Activated naive CD8-positive, alpha-beta T cell treated with anti-CD3 and anti-CD28 coated beads, Interleukin-2, amount 10 ng/mL, durations not matched to agents 7 days and 5 days (primary cell): Measurements from ENCODE around the gene GGA1. TPM values are rescaled to one million over a fixed set of nuclear protein-coding genes. Genes with fewer than 3 reads are reported as not detected.

Experiments used
- ATAC-seq: fragments of 150-1000 bp; cut with Tn5 transposase; one replicate; pipeline ENCODE4 v1.10.0; 2021; ENCODE audit warnings: low read depth, moderate library complexity
- POLR2A ChIA-PET: fragments of 350-600 bp; sonication (Branson Sonifier 250); formaldehyde crosslinking; loops from one replicate; lab custom pipeline; 2021; ENCODE audit warnings: antibody characterized with exemption; lab: Charles Lee
- DNase-seq: peaks from one replicate; pipeline ENCODE4 v3.0.0; 2021
- H3K27ac Mint-ChIP-seq: one replicate; pipeline ENCODE4 v1.8.0; 2022; ENCODE audit warnings: mild to moderate bottlenecking, mixed read lengths
- H3K27me3 Mint-ChIP-seq: one replicate; pipeline ENCODE4 v1.8.0; 2022; ENCODE audit warnings: mild to moderate bottlenecking, moderate library complexity, mixed read lengths
- H3K36me3 Mint-ChIP-seq: one replicate; pipeline ENCODE4 v1.8.0; 2021; ENCODE audit warnings: mild to moderate bottlenecking, mixed read lengths
- H3K4me1 Mint-ChIP-seq: one replicate; pipeline ENCODE4 v1.8.0; 2021; ENCODE audit warnings: mixed read lengths
- H3K4me3 Mint-ChIP-seq: one replicate; pipeline ENCODE4 v1.8.0; 2022; ENCODE audit warnings: mild to moderate bottlenecking, moderate library complexity, mixed read lengths
- H3K9me3 Mint-ChIP-seq: one replicate; pipeline ENCODE4 v1.8.0; 2021; ENCODE audit warnings: mixed read lengths
- total RNA-seq, 2 experiments: library from RNA; stranded (reverse); gene quantifications; one replicate each; pipeline ENCODE4 v1.2.3, GENCODE V29; 2021

GGA1 gene
- total RNA-seq, 2 experiments from 2014 or later, result 75.3 to 79.5 TPM

DNA sequence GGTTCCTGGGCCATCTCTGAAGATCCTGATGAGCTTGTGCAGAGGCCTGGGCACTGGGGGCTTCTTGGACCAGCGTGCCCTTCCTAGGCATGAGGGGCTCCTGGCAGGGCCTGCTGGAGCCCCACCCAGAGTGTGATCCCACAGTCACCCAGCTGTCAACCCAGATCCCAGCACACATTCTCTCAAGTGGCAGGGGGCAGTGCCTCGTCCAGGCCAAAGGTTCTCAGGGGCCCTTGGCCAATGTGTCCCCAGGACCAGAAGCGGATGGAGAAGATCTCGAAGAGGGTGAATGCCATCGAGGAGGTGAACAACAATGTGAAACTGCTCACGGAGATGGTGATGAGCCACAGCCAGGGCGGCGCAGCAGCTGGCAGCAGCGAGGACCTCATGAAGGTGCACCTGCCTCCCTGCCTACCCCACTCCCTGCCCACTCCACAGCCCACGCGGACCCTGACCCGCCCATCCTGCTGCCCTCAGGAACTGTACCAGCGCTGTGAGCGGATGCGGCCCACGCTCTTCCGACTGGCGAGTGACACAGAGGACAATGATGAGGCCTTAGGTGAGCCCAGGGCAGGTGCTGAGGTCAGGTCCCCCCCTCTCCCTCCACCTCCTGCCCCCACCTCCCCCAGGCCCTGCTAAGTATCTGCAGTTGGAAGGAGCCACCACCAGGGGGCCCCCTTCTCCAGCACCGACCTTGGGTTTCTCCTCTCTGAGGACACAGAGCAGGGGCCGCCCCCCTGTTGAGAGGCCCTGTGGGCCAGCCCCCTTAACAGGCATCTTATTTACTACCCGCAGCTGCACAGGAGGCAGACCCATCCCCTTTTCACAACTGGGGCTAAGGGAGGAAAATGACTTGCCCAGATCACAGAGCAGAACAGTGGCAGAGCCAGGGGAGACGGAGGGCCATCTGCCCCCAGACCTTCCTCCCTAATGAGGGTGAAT lies 14.7 kb downstream of the GGA1 start:
- H3K27me3 Mint-ChIP-seq, result no peaks in the 10 kb centered on the region
- ATAC-seq (peak; percentile 59), DNase-seq (peak; percentile 82)
- H3K4me1 Mint-ChIP-seq, result peaks cover 26% of the 10 kb centered on the region
- peaks cover 11% of the 10 kb centered on the region for H3K36me3 Mint-ChIP-seq
- peak overlapping the region; percentile 94 for H3K27ac Mint-ChIP-seq
- POLR2A ChIA-PET, result interaction anchor here (1.0 to 1.9 kb wide), 3 partner anchors 15 to 58 kb away, joined by 3 to 10 read pairs (median 3); no protein-coding TSS in a partner anchor
- H3K9me3 Mint-ChIP-seq, result no peaks in the 10 kb centered on the region
- H3K4me3 Mint-ChIP-seq, result no peak overlapping the region

DNA sequence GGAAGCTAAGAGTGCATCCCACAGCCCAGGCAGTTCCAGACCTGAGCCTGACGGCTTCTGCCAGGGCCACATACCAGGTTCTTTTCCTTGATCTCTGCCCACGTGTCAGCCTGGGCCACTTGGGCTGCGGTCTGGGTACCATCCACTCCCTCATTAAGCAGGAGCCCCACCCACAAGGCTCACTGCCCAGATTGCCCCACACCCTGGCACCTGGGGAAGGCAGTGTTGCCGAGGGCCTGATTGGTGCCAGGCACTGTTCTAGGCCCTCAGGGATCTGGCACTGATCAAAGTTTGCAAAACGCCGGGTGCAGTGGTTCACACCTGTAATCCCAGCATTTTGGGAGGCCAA lies 15.4 kb downstream of the GGA1 start:
- DNase-seq (no peak), ATAC-seq (no peak)
- no peak overlapping the region for H3K4me3 Mint-ChIP-seq
- POLR2A ChIA-PET, result interaction anchor here (1.2 to 1.9 kb wide), 2 partner anchors 14 to 19 kb away, joined by 3 to 10 read pairs; no protein-coding TSS in a partner anchor
- H3K27ac Mint-ChIP-seq, result peak overlapping the region; percentile 94
- no peaks in the 10 kb centered on the region for H3K9me3 Mint-ChIP-seq
- peaks cover 30% of the 10 kb centered on the region for H3K4me1 Mint-ChIP-seq
- peaks cover 6% of the 10 kb centered on the region for H3K36me3 Mint-ChIP-seq
- no peaks in the 10 kb centered on the region for H3K27me3 Mint-ChIP-seq

DNA sequence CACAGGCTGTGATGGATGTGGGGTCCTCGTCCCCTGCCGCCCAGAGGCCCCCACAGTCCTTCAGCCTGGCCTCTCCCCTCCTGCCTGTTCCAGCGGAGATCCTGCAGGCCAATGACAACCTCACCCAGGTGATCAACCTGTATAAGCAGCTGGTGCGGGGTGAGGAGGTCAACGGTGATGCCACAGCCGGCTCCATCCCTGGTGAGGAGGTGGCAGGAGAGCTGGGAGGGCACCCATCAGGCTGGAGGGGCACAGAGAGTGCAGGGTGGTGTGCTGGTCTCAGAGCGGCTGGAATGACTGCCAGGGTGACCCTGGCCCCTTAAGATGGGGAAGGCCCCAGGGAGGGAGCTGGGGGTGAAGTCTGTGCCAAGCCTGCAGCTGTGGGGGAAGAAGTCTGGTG lies 16.2 kb downstream of the GGA1 start:
- peaks cover 35% of the 10 kb centered on the region for H3K4me1 Mint-ChIP-seq
- no peak overlapping the region for H3K4me3 Mint-ChIP-seq
- H3K27me3 Mint-ChIP-seq, result no peaks in the 10 kb centered on the region
- POLR2A ChIA-PET, result interaction anchor here (1.2 to 4.6 kb wide), 7 partner anchors 9 to 56 kb away, joined by 3 to 31 read pairs (median 7); partner anchors contain the start of genes GGA1 and SH3BP1
- DNase-seq, result no peak
- no peaks in the 10 kb centered on the region for H3K9me3 Mint-ChIP-seq
- peaks cover 6% of the 10 kb centered on the region for H3K36me3 Mint-ChIP-seq
- no peak for ATAC-seq
- peak overlapping the region; percentile 73 for H3K27ac Mint-ChIP-seq

DNA sequence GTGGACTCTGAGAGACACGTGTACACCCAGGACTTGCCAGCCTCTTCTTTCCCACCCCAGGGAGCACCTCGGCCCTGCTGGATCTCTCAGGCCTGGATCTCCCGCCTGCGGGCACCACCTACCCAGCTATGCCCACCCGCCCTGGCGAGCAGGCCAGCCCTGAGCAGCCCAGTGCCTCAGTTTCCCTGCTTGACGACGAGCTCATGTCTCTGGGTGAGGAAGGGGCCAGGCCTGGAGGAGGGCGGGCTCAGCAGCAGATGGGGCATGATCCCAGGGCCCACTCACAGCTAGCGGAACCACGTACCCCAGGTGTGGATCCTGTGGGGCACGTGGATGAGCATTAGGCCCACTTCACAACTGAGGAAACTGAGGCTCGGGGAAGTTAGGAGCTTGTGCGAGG lies 17.1 kb downstream of the GGA1 start:
- DNase-seq (no peak), ATAC-seq (no peak)
- Mint-ChIP-seq H3K27me3 (no peaks in the 10 kb centered on the region), H3K4me1 (peaks cover 35% of the 10 kb centered on the region), H3K27ac (peak overlapping the region; percentile 89), H3K36me3 (peaks cover 6% of the 10 kb centered on the region), H3K9me3 (no peaks in the 10 kb centered on the region), H3K4me3 (no peak overlapping the region)
- POLR2A ChIA-PET, result interaction anchor here (1.2 to 4.6 kb wide), 8 partner anchors 11 to 55 kb away, joined by 3 to 31 read pairs (median 8); partner anchors contain the start of genes GGA1, LGALS1 and SH3BP1

DNA sequence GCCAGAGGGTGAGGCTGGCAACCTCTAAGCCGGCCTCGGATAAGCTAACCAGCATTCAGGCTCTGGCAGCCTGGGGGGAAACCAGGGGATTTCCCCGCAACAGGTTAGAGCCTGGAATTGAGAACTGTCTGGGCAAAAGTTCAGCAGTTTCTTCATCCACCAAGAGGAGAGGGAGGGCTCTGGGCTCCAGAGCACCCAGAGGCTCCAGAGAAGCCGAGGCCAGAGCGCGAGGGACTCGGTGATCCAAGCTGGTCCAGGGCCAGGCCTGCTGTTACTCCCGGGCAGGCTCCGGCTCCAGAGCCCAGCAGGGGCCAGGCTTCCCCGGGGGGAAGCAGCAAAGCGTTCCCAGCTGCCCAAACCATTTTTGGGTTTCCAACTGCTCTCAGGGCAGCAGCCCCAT lies 17.5 kb downstream of the GGA1 start:
- peak overlapping the region; percentile 89 for H3K27ac Mint-ChIP-seq
- POLR2A ChIA-PET, result interaction anchor here (1.3 to 4.6 kb wide), 7 partner anchors 10 to 55 kb away, joined by 3 to 31 read pairs (median 10); partner anchors contain the start of genes GGA1, LGALS1 and SH3BP1
- ATAC-seq, result no peak
- peaks cover 35% of the 10 kb centered on the region for H3K4me1 Mint-ChIP-seq
- H3K4me3 Mint-ChIP-seq, result peak overlapping the region; percentile 58
- no peaks in the 10 kb centered on the region for H3K9me3 Mint-ChIP-seq
- no peak for DNase-seq
- peaks cover 6% of the 10 kb centered on the region for H3K36me3 Mint-ChIP-seq
- no peaks in the 10 kb centered on the region for H3K27me3 Mint-ChIP-seq

DNA sequence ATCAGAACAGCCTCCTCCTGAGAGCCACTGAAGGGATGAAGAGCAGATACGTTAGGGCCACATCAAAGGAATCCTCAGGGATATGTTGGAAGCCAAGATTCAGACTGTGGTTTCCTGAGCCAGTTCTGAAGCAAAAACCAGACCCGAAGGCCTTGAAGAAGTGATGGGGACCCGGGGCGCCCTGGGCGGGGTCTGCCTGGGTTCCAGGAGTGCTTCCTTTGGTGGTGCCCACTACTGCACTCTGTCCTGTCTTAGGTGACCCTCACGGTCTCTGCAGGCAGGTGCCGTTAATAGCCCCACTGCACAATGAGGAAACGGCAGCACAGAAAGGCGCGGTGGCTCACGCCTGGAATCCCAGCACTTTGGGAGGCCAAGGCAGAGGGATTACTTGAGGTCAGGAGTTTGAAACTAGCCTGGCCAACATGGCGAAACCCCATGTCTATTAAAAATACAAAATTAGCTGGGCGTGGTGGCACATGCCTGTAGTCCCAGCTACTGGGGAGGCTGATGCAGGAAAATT lies 18.0 kb downstream of the GGA1 start:
- DNase-seq, result no peak
- H3K27me3 Mint-ChIP-seq, result no peaks in the 10 kb centered on the region
- peak overlapping the region; percentile 89 for H3K27ac Mint-ChIP-seq
- peak overlapping the region; percentile 58 for H3K4me3 Mint-ChIP-seq
- no peak for ATAC-seq
- H3K9me3 Mint-ChIP-seq, result no peaks in the 10 kb centered on the region
- peaks cover 38% of the 10 kb centered on the region for H3K4me1 Mint-ChIP-seq
- POLR2A ChIA-PET, result interaction anchor here (0.9 to 4.6 kb wide), 11 partner anchors 10 to 51 kb away, joined by 3 to 31 read pairs (median 10); partner anchors contain the start of genes GGA1, LGALS1, PDXP and SH3BP1
- peaks cover 6% of the 10 kb centered on the region for H3K36me3 Mint-ChIP-seq

DNA sequence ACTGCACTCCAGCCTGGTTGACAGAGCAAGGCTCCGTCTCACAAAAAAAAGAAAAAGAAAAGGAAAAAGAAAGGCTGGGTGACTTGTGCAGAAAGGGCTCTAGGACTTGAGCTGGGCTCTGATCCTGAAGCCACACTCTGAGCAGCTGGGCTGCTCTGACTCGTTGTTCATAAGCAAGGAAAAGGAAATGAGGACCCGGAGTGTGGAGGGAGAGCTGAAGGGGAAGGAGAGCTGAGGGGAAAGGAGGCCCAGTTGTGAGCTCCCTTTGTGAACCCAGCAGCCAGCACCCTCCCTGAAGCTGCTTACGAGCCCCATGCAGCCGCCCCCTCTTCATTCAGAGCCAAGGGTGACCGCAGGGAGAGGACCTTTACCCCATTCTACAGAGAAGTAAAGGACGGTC lies 18.5 kb downstream of the GGA1 start:
- no peak for DNase-seq

DNA sequence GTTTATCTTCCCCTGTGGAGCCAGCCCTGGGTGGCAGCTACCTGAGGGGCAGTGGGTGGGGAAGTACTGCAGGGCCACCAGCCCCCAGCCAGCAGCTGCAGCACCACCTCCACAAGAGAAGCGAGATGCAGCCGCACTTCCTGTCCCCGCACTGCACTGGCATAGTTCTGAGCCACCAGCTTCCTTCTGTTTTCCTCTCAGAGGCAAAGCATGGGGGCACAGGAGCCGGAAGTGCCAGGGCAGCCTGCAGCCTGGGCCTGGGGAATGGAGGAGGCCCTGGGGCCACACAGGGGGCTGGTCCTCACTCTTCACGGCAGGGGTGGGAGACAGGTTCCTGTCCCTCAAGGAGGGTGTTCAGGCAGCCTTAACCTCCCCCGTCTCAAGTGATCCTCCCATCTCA lies 18.9 kb downstream of the GGA1 start:
- peak; percentile 68 for DNase-seq
- Mint-ChIP-seq H3K36me3 (peaks cover 6% of the 10 kb centered on the region), H3K9me3 (no peaks in the 10 kb centered on the region), H3K4me3 (peak overlapping the region; percentile 58), H3K27me3 (no peaks in the 10 kb centered on the region), H3K4me1 (peaks cover 44% of the 10 kb centered on the region), H3K27ac (peak overlapping the region; percentile 89)
- peak; percentile 65 for ATAC-seq
- POLR2A ChIA-PET, result interaction anchor here (0.9 to 4.6 kb wide), 11 partner anchors 9 to 59 kb away, joined by 3 to 31 read pairs (median 10); partner anchors contain the start of genes GGA1, LGALS1, NOL12 and PDXP

More for the DNA sequence above, 18.5 kb downstream of the GGA1 start:
- Mint-ChIP-seq H3K4me3 (peak overlapping the region; percentile 58), H3K9me3 (no peaks in the 10 kb centered on the region), H3K36me3 (peaks cover 6% of the 10 kb centered on the region), H3K27ac (peak overlapping the region; percentile 89), H3K27me3 (no peaks in the 10 kb centered on the region), H3K4me1 (peaks cover 42% of the 10 kb centered on the region)
- POLR2A ChIA-PET, result interaction anchor here (0.9 to 4.6 kb wide), 11 partner anchors 9 to 60 kb away, joined by 3 to 31 read pairs (median 10); partner anchors contain the start of genes GGA1, LGALS1, NOL12 and PDXP
- ATAC-seq, result peak; percentile 15

DNA sequence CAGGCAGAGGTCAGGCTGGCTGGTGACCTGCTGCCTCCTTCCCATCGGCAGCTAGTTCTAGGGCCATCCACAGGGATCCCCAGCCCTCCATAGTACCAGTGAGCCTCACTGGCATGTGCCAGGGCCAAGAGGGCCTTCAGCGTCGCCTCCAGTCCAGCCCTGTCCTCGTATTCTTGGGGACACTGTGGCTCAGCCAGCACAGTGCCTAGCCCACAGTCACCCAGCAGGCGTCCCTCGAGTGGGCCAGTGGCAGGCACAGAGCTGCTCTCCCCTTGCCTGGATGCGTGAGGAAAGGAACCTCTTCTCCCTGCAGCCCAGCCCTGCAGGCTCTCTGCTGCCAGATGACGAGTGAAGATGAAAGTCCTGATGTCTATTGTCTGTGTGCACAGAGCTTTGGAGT lies 20.2 kb downstream of the GGA1 start:
- Mint-ChIP-seq H3K4me1 (peaks cover 52% of the 10 kb centered on the region), H3K36me3 (peaks cover 7% of the 10 kb centered on the region), H3K27ac (peak overlapping the region; percentile 89), H3K4me3 (no peak overlapping the region), H3K9me3 (no peaks in the 10 kb centered on the region), H3K27me3 (no peaks in the 10 kb centered on the region)
- no peak for DNase-seq
- ATAC-seq, result no peak
- POLR2A ChIA-PET, result interaction anchor here (1.1 to 4.6 kb wide), 3 partner anchors 10 to 29 kb away, joined by 4 to 31 read pairs (median 16); partner anchors contain the start of genes PDXP and SH3BP1

DNA sequence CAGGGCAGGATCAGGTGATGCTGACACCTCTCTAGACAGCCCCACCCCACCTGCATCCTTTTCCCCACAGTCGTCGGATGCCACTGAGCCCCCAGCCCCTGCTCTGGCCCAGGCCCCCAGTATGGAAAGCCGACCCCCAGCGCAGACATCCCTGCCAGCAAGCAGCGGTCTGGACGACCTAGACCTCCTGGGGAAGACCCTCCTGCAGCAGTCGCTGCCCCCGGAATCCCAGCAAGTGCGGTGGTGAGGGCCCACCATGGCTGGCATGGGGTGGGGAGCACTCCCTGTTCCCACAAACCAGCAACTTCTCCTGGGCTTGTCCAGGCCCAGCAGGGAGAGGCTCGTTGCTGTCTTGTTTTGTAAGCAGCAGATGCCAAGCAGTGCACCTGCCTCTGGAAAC lies 21.3 kb downstream of the GGA1 start:
- Mint-ChIP-seq H3K4me3 (no peak overlapping the region), H3K27ac (no peak overlapping the region), H3K36me3 (peaks cover 7% of the 10 kb centered on the region), H3K4me1 (peaks cover 60% of the 10 kb centered on the region), H3K9me3 (no peaks in the 10 kb centered on the region), H3K27me3 (no peaks in the 10 kb centered on the region)
- POLR2A ChIA-PET, result interaction anchor here (1.1 to 3.1 kb wide), 4 partner anchors 10 to 45 kb away, joined by 4 to 16 read pairs (median 6); partner anchors contain the start of genes LGALS1 and PDXP
- DNase-seq (no peak), ATAC-seq (no peak)

DNA sequence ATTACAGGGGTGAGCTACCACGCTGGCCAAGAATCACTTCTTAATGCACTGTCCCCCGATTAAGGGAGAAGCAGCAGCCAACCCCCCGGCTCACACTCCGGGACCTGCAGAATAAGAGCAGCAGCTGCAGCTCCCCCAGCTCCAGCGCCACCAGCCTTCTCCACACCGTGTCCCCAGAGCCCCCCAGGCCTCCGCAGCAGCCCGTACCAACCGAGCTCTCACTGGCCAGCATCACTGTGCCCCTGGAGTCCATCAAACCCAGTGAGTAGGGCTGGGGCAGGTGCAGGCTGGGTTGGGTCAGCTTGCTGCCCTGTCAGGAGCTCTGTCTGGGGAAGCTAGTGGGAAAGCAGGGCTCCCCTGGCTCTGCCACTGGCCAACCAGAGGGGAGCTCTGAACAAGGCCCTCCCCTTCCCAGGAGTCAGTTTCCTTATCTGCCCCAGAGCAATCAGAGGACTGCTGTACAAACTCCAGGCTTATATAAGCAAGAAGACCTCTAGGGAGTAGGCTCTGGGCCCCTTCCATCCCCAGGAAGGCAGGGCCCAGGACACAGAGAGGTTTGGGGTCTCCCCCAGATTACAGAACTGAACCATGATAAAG lies 22.3 kb downstream of the GGA1 start:
- H3K27ac Mint-ChIP-seq, result peak overlapping the region; percentile 99
- no peaks in the 10 kb centered on the region for H3K9me3 Mint-ChIP-seq
- H3K27me3 Mint-ChIP-seq, result no peaks in the 10 kb centered on the region
- no peak for DNase-seq
- ATAC-seq, result no peak
- no peak overlapping the region for H3K4me3 Mint-ChIP-seq
- H3K36me3 Mint-ChIP-seq, result peaks cover 5% of the 10 kb centered on the region
- POLR2A ChIA-PET, result interaction anchor here (0.9 to 3.4 kb wide), 6 partner anchors 9 to 50 kb away, joined by 3 to 51 read pairs (median 4); partner anchors contain the start of genes GGA1 and LGALS1
- peaks cover 59% of the 10 kb centered on the region for H3K4me1 Mint-ChIP-seq

DNA sequence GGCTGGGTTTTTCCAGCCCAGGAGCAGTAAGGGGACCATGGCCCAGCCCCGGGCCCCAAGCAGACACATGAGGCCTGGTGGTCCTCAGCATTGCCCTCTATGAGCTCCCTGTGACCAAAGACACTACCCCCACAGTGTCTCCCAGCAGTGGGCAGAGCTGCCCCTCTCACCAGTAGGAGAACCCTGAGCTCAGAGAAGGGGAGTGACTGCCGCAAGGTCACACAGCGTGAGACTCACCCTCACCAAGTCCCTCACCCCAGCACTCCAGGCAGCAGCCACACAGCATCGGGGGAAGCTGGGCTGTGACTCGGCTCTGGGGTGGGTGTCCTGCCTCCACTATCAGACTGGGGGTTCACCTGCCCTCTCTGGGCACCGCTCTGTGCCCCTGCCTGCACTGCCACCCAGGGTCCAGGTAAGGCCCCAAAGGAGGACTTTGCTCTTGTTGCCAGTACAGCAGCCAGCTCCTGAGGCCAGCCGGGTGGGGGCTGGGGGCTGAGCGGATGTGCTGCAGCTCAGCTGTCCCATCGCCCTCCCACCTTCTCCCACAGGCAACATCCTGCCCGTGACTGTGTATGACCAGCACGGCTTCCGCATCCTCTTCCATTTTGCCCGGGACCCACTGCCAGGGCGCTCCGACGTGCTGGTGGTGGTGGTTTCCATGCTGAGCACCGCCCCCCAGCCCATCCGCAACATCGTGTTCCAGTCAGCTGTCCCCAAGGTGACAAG lies 23.0 kb downstream of the GGA1 start:
- Mint-ChIP-seq H3K9me3 (no peaks in the 10 kb centered on the region), H3K27me3 (no peaks in the 10 kb centered on the region), H3K36me3 (peaks cover 7% of the 10 kb centered on the region), H3K4me1 (peaks cover 65% of the 10 kb centered on the region), H3K4me3 (peak overlapping the region; percentile 82), H3K27ac (peak overlapping the region; percentile 99)
- ATAC-seq (no peak), DNase-seq (peak; percentile 55)
- POLR2A ChIA-PET, result interaction anchor here (1.3 to 3.4 kb wide), 7 partner anchors 8 to 45 kb away, joined by 3 to 51 read pairs (median 5); partner anchors contain the start of genes GGA1 and PDXP
